ENCODE measurements around the gene CD244. TPM values are rescaled to one million over a fixed set of nuclear protein-coding genes. Genes with fewer than 3 reads are reported as not detected.

Gene CD244
- total RNA-seq, 1 donor from 2014 or later = not detected

DNA sequence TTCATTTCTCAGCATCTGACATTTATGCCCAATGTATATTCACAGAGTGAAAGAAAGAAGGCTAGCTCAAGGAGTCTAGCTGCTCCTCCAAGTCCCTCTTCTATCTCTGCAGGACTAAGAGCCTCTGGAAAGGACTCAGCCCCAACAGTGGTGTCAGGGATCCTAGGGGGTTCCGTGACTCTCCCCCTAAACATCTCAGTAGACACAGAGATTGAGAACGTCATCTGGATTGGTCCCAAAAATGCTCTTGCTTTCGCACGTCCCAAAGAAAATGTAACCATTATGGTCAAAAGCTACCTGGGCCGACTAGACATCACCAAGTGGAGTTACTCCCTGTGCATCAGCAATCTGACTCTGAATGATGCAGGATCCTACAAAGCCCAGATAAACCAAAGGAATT lies 63.0 kb downstream of the CD244 start:
- TF ChIP-seq, protein P1, sequence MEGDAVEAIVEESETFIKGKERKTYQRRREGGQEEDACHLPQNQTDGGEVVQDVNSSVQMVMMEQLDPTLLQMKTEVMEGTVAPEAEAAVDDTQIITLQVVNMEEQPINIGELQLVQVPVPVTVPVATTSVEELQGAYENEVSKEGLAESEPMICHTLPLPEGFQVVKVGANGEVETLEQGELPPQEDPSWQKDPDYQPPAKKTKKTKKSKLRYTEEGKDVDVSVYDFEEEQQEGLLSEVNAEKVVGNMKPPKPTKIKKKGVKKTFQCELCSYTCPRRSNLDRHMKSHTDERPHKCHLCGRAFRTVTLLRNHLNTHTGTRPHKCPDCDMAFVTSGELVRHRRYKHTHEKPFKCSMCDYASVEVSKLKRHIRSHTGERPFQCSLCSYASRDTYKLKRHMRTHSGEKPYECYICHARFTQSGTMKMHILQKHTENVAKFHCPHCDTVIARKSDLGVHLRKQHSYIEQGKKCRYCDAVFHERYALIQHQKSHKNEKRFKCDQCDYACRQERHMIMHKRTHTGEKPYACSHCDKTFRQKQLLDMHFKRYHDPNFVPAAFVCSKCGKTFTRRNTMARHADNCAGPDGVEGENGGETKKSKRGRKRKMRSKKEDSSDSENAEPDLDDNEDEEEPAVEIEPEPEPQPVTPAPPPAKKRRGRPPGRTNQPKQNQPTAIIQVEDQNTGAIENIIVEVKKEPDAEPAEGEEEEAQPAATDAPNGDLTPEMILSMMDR (IDR thresholded peaks at IDR 0.05) = no peak
- Mint-ChIP-seq H3K27me3 (ENCODE audit: low read depth) (peaks cover 7% of the 10 kb centered on the region), H3K4me1 (ENCODE audit: low read depth) (no peaks in the 10 kb centered on the region), H3K4me3 (ENCODE audit: unreplicated experiment) (no peak overlapping the region), H3K9me3 (ENCODE audit: low read depth) (peaks cover 6% of the 10 kb centered on the region), H3K27ac (ENCODE audit: unreplicated experiment) (no peak overlapping the region), H3K36me3 (ENCODE audit: low read depth) (no peaks in the 10 kb centered on the region)
- no peak for DNase-seq (ENCODE audit: low spot score)

DNA sequence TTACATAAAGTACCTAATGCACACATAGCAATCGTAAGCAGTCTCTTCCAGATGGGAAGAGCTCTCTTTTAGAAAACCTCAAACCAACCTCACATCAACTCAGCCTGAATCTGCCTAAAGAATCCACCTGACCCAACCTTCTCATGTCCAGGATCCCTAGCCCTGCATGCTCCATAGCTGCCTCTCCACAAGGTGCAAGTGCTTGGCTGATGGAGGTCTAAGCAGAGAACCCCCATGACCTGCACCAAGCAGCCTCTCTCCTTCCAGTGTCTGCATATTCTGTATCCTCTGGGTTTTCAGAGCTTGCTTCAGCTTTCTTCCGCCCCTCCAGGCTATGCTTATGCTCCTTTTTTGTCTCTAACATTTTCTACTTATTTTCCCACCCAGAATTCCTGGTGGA lies 64.2 kb downstream of the CD244 start:
- no peak overlapping the region for H3K4me3 Mint-ChIP-seq (ENCODE audit: unreplicated experiment)
- no peaks in the 10 kb centered on the region for H3K9me3 Mint-ChIP-seq (ENCODE audit: low read depth)
- H3K27me3 Mint-ChIP-seq (ENCODE audit: low read depth) = peaks cover 7% of the 10 kb centered on the region
- H3K27ac Mint-ChIP-seq (ENCODE audit: unreplicated experiment) = no peak overlapping the region
- TF ChIP-seq, protein P1 (IDR thresholded peaks at IDR 0.05) = no peak
- DNase-seq (ENCODE audit: low spot score) = no peak
- H3K4me1 Mint-ChIP-seq (ENCODE audit: low read depth) = no peaks in the 10 kb centered on the region
- H3K36me3 Mint-ChIP-seq (ENCODE audit: low read depth) = no peaks in the 10 kb centered on the region

DNA sequence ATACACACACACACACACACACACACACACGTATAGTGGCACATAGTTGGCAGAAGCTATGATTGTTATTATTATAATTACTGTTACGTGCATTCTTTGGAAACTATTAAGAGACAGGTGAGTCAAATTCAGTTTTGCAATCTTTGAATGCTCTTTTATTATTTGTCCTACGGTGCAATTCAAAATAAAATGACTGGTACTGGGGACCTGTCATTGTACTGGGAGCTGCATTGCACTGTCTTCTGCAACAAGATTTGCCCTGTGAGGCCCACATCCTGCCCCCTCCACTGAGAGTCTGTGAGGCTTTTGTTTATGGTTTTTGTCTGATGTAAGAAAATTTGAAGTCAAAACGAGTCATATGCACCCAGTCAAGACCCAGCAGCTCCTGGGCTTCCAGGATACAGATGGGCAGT lies 64.8 kb downstream of the CD244 start:
- Mint-ChIP-seq H3K4me1 (ENCODE audit: low read depth) (no peaks in the 10 kb centered on the region), H3K27me3 (ENCODE audit: low read depth) (peaks cover 7% of the 10 kb centered on the region), H3K27ac (ENCODE audit: unreplicated experiment) (no peak overlapping the region), H3K4me3 (ENCODE audit: unreplicated experiment) (no peak overlapping the region), H3K9me3 (ENCODE audit: low read depth) (no peaks in the 10 kb centered on the region), H3K36me3 (ENCODE audit: low read depth) (no peaks in the 10 kb centered on the region)
- TF ChIP-seq, protein P1 (IDR thresholded peaks at IDR 0.05) = no peak
- no peak for DNase-seq (ENCODE audit: low spot score)

GRCh38 chr1:160797271-160797709 lies 65.4 kb downstream of the CD244 start:
- no peak for DNase-seq (ENCODE audit: low spot score)
- Mint-ChIP-seq H3K4me1 (ENCODE audit: low read depth) (no peaks in the 10 kb centered on the region), H3K27me3 (ENCODE audit: low read depth) (peaks cover 7% of the 10 kb centered on the region), H3K36me3 (ENCODE audit: low read depth) (no peaks in the 10 kb centered on the region), H3K9me3 (ENCODE audit: low read depth) (no peaks in the 10 kb centered on the region), H3K27ac (ENCODE audit: unreplicated experiment) (no peak overlapping the region), H3K4me3 (ENCODE audit: unreplicated experiment) (no peak overlapping the region)
- TF ChIP-seq, protein P1 (IDR thresholded peaks at IDR 0.05) = no peak

DNA sequence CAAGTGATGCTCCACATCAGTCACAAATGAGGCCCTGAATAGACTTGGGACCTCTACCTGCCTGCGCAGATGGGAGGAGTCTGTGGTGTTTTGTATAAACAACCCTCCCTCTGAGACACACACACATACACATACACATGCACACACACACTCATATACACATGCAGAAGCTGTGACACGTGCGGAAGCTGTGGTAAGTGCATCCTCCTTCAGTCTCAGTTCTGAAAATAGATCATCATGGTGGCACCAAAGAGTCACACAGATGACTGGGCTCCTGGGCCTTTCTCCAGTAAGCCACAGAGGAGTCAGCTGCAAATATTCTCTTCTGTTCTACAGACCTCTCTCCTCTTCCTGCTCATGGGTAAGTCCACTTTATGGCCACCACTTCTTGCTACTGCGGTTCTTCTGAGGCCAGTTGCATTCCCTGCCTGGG lies 66.7 kb downstream of the CD244 start, which contains the start of gene LY9:
Gene LY9, plus strand, starts transcription at position 224 of the 433 bp plus-strand sequence. Its CDS starts 14 bp downstream, at position 238.
- Mint-ChIP-seq H3K27ac (ENCODE audit: unreplicated experiment) (no peak within 1 kb of the TSS), H3K4me3 (ENCODE audit: unreplicated experiment) (no peak within 1 kb of the TSS)
- TF ChIP-seq, protein P1 (IDR thresholded peaks at IDR 0.05) = no peak

More for the DNA sequence above, 66.7 kb downstream of the CD244 start, which contains the start of gene LY9:
- DNase-seq (ENCODE audit: low spot score) = no peak
- no peaks in the 10 kb centered on the region for H3K9me3 Mint-ChIP-seq (ENCODE audit: low read depth)
- no peaks in the 10 kb centered on the region for H3K4me1 Mint-ChIP-seq (ENCODE audit: low read depth)
- peaks cover 7% of the 10 kb centered on the region for H3K27me3 Mint-ChIP-seq (ENCODE audit: low read depth)
- no peaks in the 10 kb centered on the region for H3K36me3 Mint-ChIP-seq (ENCODE audit: low read depth)

Measured in chondrocyte (in vitro differentiated cells).